ENCODE measurements around the gene THRB. TPM values are rescaled to one million over a fixed set of nuclear protein-coding genes. Genes with fewer than 3 reads are reported as not detected.

Gene THRB
- total and polyA plus RNA-seq, 9 of the 15 experiments (the other 6 are each of a cell fraction or from before 2014, with no cell fraction given) = 1.7 to 14.9 (median 6.9) TPM

- TF ChIP-seq MBD1 (CRISPR knock-in tag; IDR thresholded peaks at IDR 0.05) = no peak
- peak; percentile 29; the same call in 1 of the 2 replicates for TF ChIP-seq SMC3 (conservative IDR thresholded peaks at IDR 0.05; ENCODE audit: insufficient read depth, low read depth, low read length)
- TF ChIP-seq CHD7 (IDR thresholded peaks at IDR 0.05; ENCODE audit: low read depth, low read length) = no peak
- TF ChIP-seq RAD21 (CRISPR knock-in tag; conservative IDR thresholded peaks at IDR 0.05 in 1 of 2, IDR thresholded peaks at IDR 0.05 in 1 of 2) = peak; percentile 21 to 66; a peak in 3 of 4 replicates
- no peak for TF ChIP-seq HSF4 (CRISPR knock-in tag; IDR thresholded peaks at IDR 0.05; ENCODE audit: borderline replicate concordance)
- no peak for TF ChIP-seq RAD51 (IDR thresholded peaks at IDR 0.05; ENCODE audit: borderline replicate concordance, low read depth)
- no peak for TF ChIP-seq CBFA2T3 (IDR thresholded peaks at IDR 0.05)
- TF ChIP-seq TEAD2 (tag; IDR thresholded peaks at IDR 0.05) = no peak
- 0 out of 4 replicates have a peak, but pooled peaks of 1 of the 2 experiments have one; percentile 17 for TF ChIP-seq KDM4B (IDR thresholded peaks at IDR 0.05; ENCODE audit: borderline replicate concordance in 2 of 2, low read depth in 1 of 2)
- TF ChIP-seq ETV5 (CRISPR knock-in tag; IDR thresholded peaks at IDR 0.05; ENCODE audit: low read depth) = no peak
- no peak for TF ChIP-seq ZNF561 (CRISPR knock-in tag; conservative IDR thresholded peaks at IDR 0.05)
- peak; percentile 56 to 65 (median 58); a peak in 5 of 6 replicates for TF ChIP-seq CTCF (IDR thresholded peaks at IDR 0.05 in 2 of 3, conservative IDR thresholded peaks at IDR 0.05 in 1 of 3; ENCODE audit: insufficient read depth in 2 of 3, low read depth in 1 of 3, low read length in 3 of 3)
- TF ChIP-seq POLR2H (tag; IDR thresholded peaks at IDR 0.05; ENCODE audit: low read depth) = no peak
Observed at GRCh38 chr3:24088782-24089181, 405.9 kb downstream of the THRB start (continued).

Data from K562 (cell line).